Smooth muscle cell (in vitro differentiated cells): Measurements from ENCODE around the gene PPM1G. TPM values are rescaled to one million over a fixed set of nuclear protein-coding genes. Genes with fewer than 3 reads are reported as not detected.

Experiments used
- DNase-seq: peaks from one replicate; lab custom pipeline; 2025; ENCODE audit not compliant: unreplicated experiment; lab: John Stamatoyannopoulos, UW
- H2AFZ ChIP-seq: fragments of 200-600 bp; sonication (generic); 2 replicates; pipeline ENCODE4 v1.6.0; 2016; ENCODE audit warnings: antibody characterized with exemption, low read depth, mild to moderate bottlenecking
- H3F3A ChIP-seq: fragments of 200-600 bp; sonication (generic); 2 replicates; pipeline ENCODE4 v1.6.0; 2017; ENCODE audit warnings: antibody characterized with exemption, low read depth
- H3K27ac ChIP-seq: fragments of 200-600 bp; sonication (generic); 2 replicates; pipeline ENCODE4 v1.5.1; 2016; ENCODE audit warnings: low read depth, mild to moderate bottlenecking
- H3K27me3 ChIP-seq: fragments of 200-600 bp; sonication (generic); 2 replicates; pipeline ENCODE4 v1.6.1; 2016; ENCODE audit warnings: low read depth, mild to moderate bottlenecking
- H3K36me3 ChIP-seq: fragments of 200-600 bp; sonication (generic); 2 replicates; pipeline ENCODE4 v1.5.1; 2016; ENCODE audit warnings: low read depth
- H3K4me1 ChIP-seq: fragments of 200-600 bp; sonication (generic); 2 replicates; pipeline ENCODE4 v1.5.1; 2016; ENCODE audit warnings: low read depth
- H3K4me2 ChIP-seq: fragments of 200-600 bp; sonication (generic); 2 replicates; pipeline ENCODE4 v1.6.0; 2016; ENCODE audit warnings: mild to moderate bottlenecking
- H3K4me3 ChIP-seq: fragments of 200-600 bp; sonication (generic); 2 replicates; pipeline ENCODE4 v1.5.1; 2016; ENCODE audit warnings: mild to moderate bottlenecking
- H3K79me2 ChIP-seq: fragments of 200-600 bp; sonication (generic); 2 replicates; pipeline ENCODE4 v1.6.0; 2016; ENCODE audit warnings: low read depth, mild to moderate bottlenecking
- H3K9ac ChIP-seq: fragments of 200-600 bp; sonication (generic); 2 replicates; pipeline ENCODE4 v1.6.0; 2016; ENCODE audit warnings: low read depth
- H3K9me3 ChIP-seq: fragments of 200-600 bp; sonication (generic); replicated peaks from 2 replicates; pipeline ENCODE4 v1.5.1; 2016; ENCODE audit warnings: low read depth
- H4K20me1 ChIP-seq: fragments of 200-600 bp; sonication (generic); 2 replicates; pipeline ENCODE4 v1.6.0; 2016; ENCODE audit warnings: low read depth
- CTCF ChIP-seq: fragments of 200-600 bp; sonication (generic); IDR thresholded peaks from 2 replicates; pipeline ENCODE4 v1.5.1; 2017; ENCODE audit warnings: borderline replicate concordance, mild to moderate bottlenecking, antibody characterized with exemption; ENCODE audit not compliant: insufficient read depth, poor library complexity, severe bottlenecking
- WGBS: methylation state at CpG from one replicate; pipeline ENCODE4 v1.1.7; 2016; ENCODE audit warnings: low lambda C conversion rate; 5-methylcytosine and 5-hydroxymethylcytosine counted together
- polyA plus RNA-seq: library from polyadenylated mRNA; unstranded; fragments of >200 nt; fragmentation: Nextera tagmentation; extraction: Ambion mirVana; gene quantifications from 2 replicates; pipeline ENCODE4 v1.2.1, GENCODE V29; 2016
- total RNA-seq: library from RNA; depleted of rRNA; stranded (reverse); fragments of >200 nt; gene quantifications from 2 replicates; pipeline ENCODE4 v1.2.3, GENCODE V29; 2014

Gene PPM1G
- total and polyA plus RNA-seq, 2 experiments from 2014 or later: 30.2 to 48.7 TPM

GRCh38 chr2:27378096-27378808 is 31.1 kb downstream of the PPM1G start:
- H3K79me2 ChIP-seq: peaks cover 19% of the 10 kb centered on the region
- no peaks in the 10 kb centered on the region for H3K9me3 ChIP-seq
- no peaks in the 10 kb centered on the region for H4K20me1 ChIP-seq
- H3K36me3 ChIP-seq: no peaks in the 10 kb centered on the region
- no peak overlapping the region for H3K4me3 ChIP-seq
- H3K4me2 ChIP-seq: no peak overlapping the region
- peak overlapping the region; percentile 19 for H3K27ac ChIP-seq
- H3K4me1 ChIP-seq: peaks cover 7% of the 10 kb centered on the region
- no peak overlapping the region for H2AFZ ChIP-seq
- H3K9ac ChIP-seq: no peak overlapping the region
- peak; percentile 6 for TF ChIP-seq CTCF
- H3F3A ChIP-seq: peaks cover 3% of the 10 kb centered on the region
- no peaks in the 10 kb centered on the region for H3K27me3 ChIP-seq
- no peak for DNase-seq
- 97% methylated on average over 22 of the region's 29 CpGs for WGBS

- 94% methylated on average over 18 of the region's 18 CpGs for WGBS
- Histone ChIP-seq H2AFZ (no peak overlapping the region), H3K4me2 (no peak overlapping the region), H3K9me3 (no peaks in the 10 kb centered on the region), H3K79me2 (peaks cover 21% of the 10 kb centered on the region), H4K20me1 (no peaks in the 10 kb centered on the region), H3K4me3 (no peak overlapping the region), H3F3A (peaks cover 3% of the 10 kb centered on the region), H3K4me1 (peaks cover 7% of the 10 kb centered on the region), H3K36me3 (no peaks in the 10 kb centered on the region), H3K9ac (no peak overlapping the region), H3K27me3 (no peaks in the 10 kb centered on the region), H3K27ac (peak overlapping the region; percentile 19)
- DNase-seq: no peak
- TF ChIP-seq CTCF: no peak
These were observed 31.7 kb downstream of the PPM1G start for GRCh38 chr2:27377618-27378095.

- Histone ChIP-seq H3K4me3 (no peak overlapping the region), H3K4me1 (peaks cover 7% of the 10 kb centered on the region), H3K9me3 (no peaks in the 10 kb centered on the region), H3K27me3 (no peaks in the 10 kb centered on the region), H3K79me2 (peaks cover 27% of the 10 kb centered on the region), H2AFZ (no peak overlapping the region), H3K4me2 (no peak overlapping the region), H3K36me3 (no peaks in the 10 kb centered on the region), H3K9ac (no peak overlapping the region), H3F3A (peaks cover 3% of the 10 kb centered on the region), H4K20me1 (peaks cover 4% of the 10 kb centered on the region), H3K27ac (no peak overlapping the region)
- TF ChIP-seq CTCF: no peak
- DNase-seq: no peak
- WGBS: 91% methylated on average over 10 of the region's 10 CpGs
These were observed 32.3 kb downstream of the PPM1G start for GRCh38 chr2:27376866-27377617.
